Right atrium auricular region (tissue), 2 donors: Measurements from ENCODE around the gene KHNYN. TPM values are rescaled to one million over a fixed set of nuclear protein-coding genes. Genes with fewer than 3 reads are reported as not detected.

Source experiments
- DNase-seq: peaks from one replicate; pipeline ENCODE4 v3.0.0-alpha.2; 2019; ENCODE audit warnings: low spot score
- H3K27ac ChIP-seq, 2 donors: fragments of 200-600 bp; sonication (generic); 1 replicate in 1 of 2; 2 replicates in 1 of 2; pipeline ENCODE4 v1.5.1; 2016 to 2019
- H3K27me3 ChIP-seq, 2 donors: fragments of 200-600 bp; sonication (generic); one replicate each; pipeline versions ENCODE4 v1.5.1 to v1.6.0; 2017 to 2019
- H3K36me3 ChIP-seq: fragments of 200-600 bp; sonication (generic); one replicate; pipeline ENCODE4 v1.5.1; 2016
- H3K4me1 ChIP-seq, 2 donors: fragments of 200-600 bp; sonication (generic); one replicate each; pipeline versions ENCODE4 v1.5.1 to v1.6.0; 2017 to 2019
- H3K4me3 ChIP-seq, 2 donors: fragments of 200-600 bp; sonication (generic); 1 replicate in 1 of 2; 2 replicates in 1 of 2; pipeline ENCODE4 v1.5.1; 2017 to 2019; ENCODE audit warnings: mild to moderate bottlenecking in 1 of 2, moderate library complexity in 1 of 2
- H3K9me3 ChIP-seq, 2 donors: fragments of 200-600 bp; sonication (generic); one replicate each; pipeline ENCODE4 v1.5.1; 2019
- CTCF ChIP-seq, 2 donors: fragments of 200-600 bp; sonication (generic); IDR thresholded peaks; one replicate each; pipeline ENCODE4 v1.5.1; 2019; ENCODE audit warnings: antibody characterized with exemption in 2 of 2
- total RNA-seq, 2 donors: library from RNA; depleted of rRNA; stranded (reverse); fragments of >200 nt; gene quantifications; one replicate each; pipeline ENCODE4 v1.1.0, GENCODE V29; 2016

The KHNYN gene
- total RNA-seq, 2 donors from 2014 or later, result 16.3 to 23.0 TPM

GRCh38 chr14:24398653-24399446 lies 30.9 kb upstream of the KHNYN start, which contains the start of gene NYNRIN:
Gene NYNRIN, plus strand, starts transcription at chr14:24399003. Its CDS starts 244 bp downstream, at chr14:24399247.
- no peak for TF ChIP-seq CTCF (IDR thresholded peaks at IDR 0.05)
- Histone ChIP-seq H3K9me3 (no peaks in the 10 kb centered on the region), H3K36me3 (no peaks in the 10 kb centered on the region), H3K27ac (peak within 1 kb of the TSS; percentile 73 to 76), H3K4me3 (peak within 1 kb of the TSS; percentile 51 to 82), H3K4me1 (peaks cover 0 to 60% of the 10 kb centered on the region in 2 donors), H3K27me3 (no peaks in the 10 kb centered on the region)
- DNase-seq, result no peak

- Histone ChIP-seq H3K4me3 (peak overlapping the region; percentile 51 to 82), H3K4me1 (peaks cover 0 to 66% of the 10 kb centered on the region in 2 donors)
- TF ChIP-seq CTCF (IDR thresholded peaks at IDR 0.05), result no peak
Measured at GRCh38 chr14:24399447-24399822, 30.3 kb upstream of the KHNYN start.

GRCh38 chr14:24399999-24400718 lies 29.6 kb upstream of the KHNYN start:
- Histone ChIP-seq H3K36me3 (no peaks in the 10 kb centered on the region), H3K4me3 (peak overlapping the region; percentile 51 to 82), H3K9me3 (no peaks in the 10 kb centered on the region), H3K27ac (peak overlapping the region; percentile 73 to 76), H3K4me1 (peaks cover 0 to 69% of the 10 kb centered on the region in 2 donors), H3K27me3 (no peaks in the 10 kb centered on the region)
- DNase-seq, result no peak
- TF ChIP-seq CTCF (IDR thresholded peaks at IDR 0.05), result no peak

More at GRCh38 chr14:24399447-24399822, 30.3 kb upstream of the KHNYN start:
- peak overlapping the region; percentile 73 to 76 for H3K27ac ChIP-seq
- no peaks in the 10 kb centered on the region for H3K9me3 ChIP-seq
- H3K27me3 ChIP-seq, result no peaks in the 10 kb centered on the region
- H3K36me3 ChIP-seq, result no peaks in the 10 kb centered on the region
- no peak for DNase-seq

- Histone ChIP-seq H3K9me3 (no peaks in the 10 kb centered on the region), H3K27me3 (no peaks in the 10 kb centered on the region), H3K4me1 (peaks cover 0 to 69% of the 10 kb centered on the region in 2 donors), H3K4me3 (no peak overlapping the region), H3K27ac (peak overlapping the region; percentile 14 to 19), H3K36me3 (no peaks in the 10 kb centered on the region)
- TF ChIP-seq CTCF (IDR thresholded peaks at IDR 0.05), result no peak
- DNase-seq, result no peak
Measured at GRCh38 chr14:24401810-24402702, 27.7 kb upstream of the KHNYN start.

- H3K9me3 ChIP-seq, result no peaks in the 10 kb centered on the region
- peak overlapping the region; percentile 14 to 19 for H3K27ac ChIP-seq
- TF ChIP-seq CTCF (IDR thresholded peaks at IDR 0.05), result no peak
- H3K36me3 ChIP-seq, result peaks cover 6% of the 10 kb centered on the region
- no peak for DNase-seq
- no peak overlapping the region for H3K4me3 ChIP-seq
- H3K27me3 ChIP-seq, result no peaks in the 10 kb centered on the region
- peaks cover 0 to 60% of the 10 kb centered on the region in 2 donors for H3K4me1 ChIP-seq
Measured at GRCh38 chr14:24403294-24403998, 26.3 kb upstream of the KHNYN start.
